Right cardiac atrium (tissue), 5 donors: ENCODE measurements around the gene TENM4. TPM values are rescaled to one million over a fixed set of nuclear protein-coding genes. Genes with fewer than 3 reads are reported as not detected.
A peak's percentile ranks its signal among the peaks of the same experiment; 100 is the strongest.

Experiments used
- ATAC-seq, 2 donors: fragments of 200-7000 bp; cut with Tn5 transposase; one replicate each; pipeline versions ENCODE4 v1.8.0 to v1.9.1; 2020; ENCODE audit warnings: moderate library complexity in 2 of 2, mild to moderate bottlenecking in 1 of 2
- DNase-seq, 3 donors: peaks; one replicate each; pipeline ENCODE4 v3.0.0-alpha.2; 2020
- H3K27ac ChIP-seq: one replicate; pipeline ENCODE4 v1.5.1; 2013; ENCODE audit warnings: mild to moderate bottlenecking, low read length, control low read depth, moderate library complexity
- H3K27me3 ChIP-seq: one replicate; pipeline ENCODE4 v1.6.1; 2013; ENCODE audit not compliant: control insufficient read depth, insufficient read depth
- H3K4me1 ChIP-seq: one replicate; pipeline ENCODE4 v1.6.1; 2013; ENCODE audit warnings: low read length; ENCODE audit not compliant: control insufficient read depth, insufficient read depth
- H3K4me3 ChIP-seq: one replicate; pipeline ENCODE4 v1.5.1; 2013; ENCODE audit warnings: low read length, control low read depth
- H3K9me3 ChIP-seq: one replicate; pipeline ENCODE4 v1.6.1; 2013; ENCODE audit warnings: low read length; ENCODE audit not compliant: control insufficient read depth
- WGBS: extraction: QIAGEN DNeasy Blood & Tissue Kit; methylation state at CpG from one replicate; pipeline ENCODE4 v1.1.7; 2013; 5-methylcytosine and 5-hydroxymethylcytosine counted together
- intact Hi-C, 4 donors: fragments of 100-400 bp; cut with DNase I; formaldehyde crosslinking; loops; one replicate each; pipeline versions ENCODE4 v1.11.0 to v1.14.0; 2022 to 2023
- polyA plus RNA-seq: library from polyadenylated mRNA; stranded (reverse); fragments of 200-250 nt; gene quantifications from one replicate; pipeline ENCODE4 v1.2.3, GENCODE V29; 2013
- total RNA-seq, 4 donors: library from RNA; stranded (reverse); fragmentation: NEBNext Ultra II Directional; extraction: Animal tissue kit (Norgen Biotek cat#: 25700); gene quantifications; one replicate each; pipeline ENCODE4 v1.2.1, GENCODE V29; 2021
- donor health status: healthy with polysubstance abuse.
- donor health status: DM: no; HTN: yes; CAD: no.
- donor health status: DM: no; HTN: no; CAD: no.
- donor health status: DM: no; HTN: yes; CAD: no; lungs with severe emphysema.
- donor health status: DM: yes; HTN: yes; CAD: no.

The TENM4 gene
- total and polyA plus RNA-seq, 5 donors = 0.26 to 2.3 (median 0.71) TPM

DNA sequence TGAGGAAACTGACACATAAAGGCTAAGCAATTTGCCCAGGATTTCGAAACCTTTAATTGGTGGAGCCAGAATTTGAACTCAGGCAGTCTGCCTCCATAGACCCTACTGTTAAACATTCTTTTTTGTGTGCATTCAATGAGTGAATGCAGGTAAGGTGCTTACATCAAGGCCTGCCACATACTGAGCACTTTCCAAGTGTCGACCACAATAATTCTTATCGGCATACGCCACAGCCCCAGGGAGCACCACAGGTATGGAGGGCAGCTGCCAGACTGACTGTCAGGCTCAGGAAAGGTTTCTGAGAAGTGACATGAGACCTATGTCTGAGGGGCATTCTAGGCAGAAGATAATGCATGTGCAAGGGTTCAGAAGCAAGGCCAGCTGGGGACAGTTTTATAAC lies 531.4 kb downstream of the TENM4 start:
- WGBS = 96% methylated on average over 4 of the region's 4 CpGs
- ATAC-seq = no peak
- no peak overlapping the region for H3K4me3 ChIP-seq
- no peaks in the 10 kb centered on the region for H3K4me1 ChIP-seq
- no peaks in the 10 kb centered on the region for H3K9me3 ChIP-seq
- H3K27me3 ChIP-seq = no peaks in the 10 kb centered on the region
- intact Hi-C loops = no loop called here
- DNase-seq = no peak
- no peak overlapping the region for H3K27ac ChIP-seq

GRCh38 chr11:78907636-78908035 lies 533.2 kb downstream of the TENM4 start:
- H3K4me3 ChIP-seq = no peak overlapping the region
- H3K27me3 ChIP-seq = no peaks in the 10 kb centered on the region
- WGBS = 93% methylated on average over 4 of the region's 4 CpGs
- H3K4me1 ChIP-seq = no peaks in the 10 kb centered on the region
- DNase-seq (no peak), ATAC-seq (no peak)
- H3K27ac ChIP-seq = no peak overlapping the region
- H3K9me3 ChIP-seq = no peaks in the 10 kb centered on the region
- intact Hi-C loops = no loop called here

DNA sequence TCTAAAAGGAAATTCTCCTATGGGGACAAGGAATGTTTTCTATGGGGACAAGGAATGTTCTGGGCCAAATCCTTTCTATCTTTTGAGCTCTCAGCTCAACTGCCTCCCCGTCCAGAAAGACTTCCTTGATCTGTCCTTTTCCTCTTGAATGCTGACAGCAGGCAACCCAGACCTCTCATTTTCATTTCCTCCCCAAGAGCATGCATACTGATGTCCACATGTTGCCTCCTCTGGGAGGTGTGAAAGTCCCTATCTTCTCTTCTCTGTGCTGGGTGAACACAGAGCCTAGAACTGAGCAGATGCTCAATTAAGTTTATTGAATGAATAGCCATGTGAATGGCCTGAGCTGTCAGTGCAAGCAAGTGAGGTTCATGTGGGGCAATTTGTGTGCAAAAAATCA lies 534.3 kb downstream of the TENM4 start:
- Histone ChIP-seq H3K4me3 (no peak overlapping the region), H3K27me3 (no peaks in the 10 kb centered on the region), H3K4me1 (no peaks in the 10 kb centered on the region), H3K27ac (no peak overlapping the region), H3K9me3 (no peaks in the 10 kb centered on the region)
- ATAC-seq (no peak), DNase-seq (no peak)
- 55% methylated on average over 1 of the region's 1 CpG for WGBS
- intact Hi-C loops = no loop called here

DNA sequence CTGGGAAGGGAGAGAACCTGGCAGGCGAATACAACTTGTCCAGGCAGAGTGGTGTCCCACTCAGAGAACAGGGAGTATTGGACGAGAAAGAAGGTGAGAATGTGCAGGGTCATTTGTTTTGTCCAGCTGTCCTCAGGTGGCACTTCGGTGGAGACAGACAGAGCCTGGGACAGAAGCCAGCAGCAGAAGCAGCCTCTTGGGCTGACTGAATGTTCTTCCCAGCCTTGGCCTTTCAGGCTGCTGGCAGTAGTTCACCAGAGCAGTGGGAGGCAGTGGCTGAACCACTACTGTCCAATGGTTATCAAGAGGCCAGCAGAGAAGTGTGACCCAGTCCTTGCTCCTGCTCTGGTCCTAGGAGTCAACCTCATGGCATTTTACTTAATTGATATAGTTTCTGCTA lies 535.1 kb downstream of the TENM4 start:
- ATAC-seq = peak; percentile 68 to 81
- WGBS = 53% methylated on average over 3 of the region's 3 CpGs

GRCh38 chr11:78902771-78903507 lies 537.9 kb downstream of the TENM4 start:
- ATAC-seq (no peak), DNase-seq (peak in 1 of 3 donors; percentile 61)
- Histone ChIP-seq H3K9me3 (no peaks in the 10 kb centered on the region), H3K27ac (no peak overlapping the region), H3K4me3 (no peak overlapping the region), H3K4me1 (no peaks in the 10 kb centered on the region), H3K27me3 (no peaks in the 10 kb centered on the region)
- WGBS = 65% methylated on average over 43 of the region's 43 CpGs
- intact Hi-C loops = no loop called here

More for the DNA sequence above, 535.1 kb downstream of the TENM4 start:
- Histone ChIP-seq H3K9me3 (no peaks in the 10 kb centered on the region), H3K27ac (no peak overlapping the region), H3K4me3 (no peak overlapping the region), H3K4me1 (no peaks in the 10 kb centered on the region), H3K27me3 (no peaks in the 10 kb centered on the region)
- peak; percentile 18 to 63 (median 54) for DNase-seq
- intact Hi-C loops = no loop called here

GRCh38 chr11:78901831-78902230 lies 539.0 kb downstream of the TENM4 start:
- H3K27me3 ChIP-seq = no peaks in the 10 kb centered on the region
- no peaks in the 10 kb centered on the region for H3K4me1 ChIP-seq
- DNase-seq (no peak), ATAC-seq (no peak)
- no peak overlapping the region for H3K27ac ChIP-seq
- WGBS = 89% methylated on average over 5 of the region's 5 CpGs
- no peaks in the 10 kb centered on the region for H3K9me3 ChIP-seq
- intact Hi-C loops = no loop called here
- H3K4me3 ChIP-seq = no peak overlapping the region

GRCh38 chr11:78898266-78898775 lies 542.5 kb downstream of the TENM4 start:
- Histone ChIP-seq H3K4me3 (no peak overlapping the region), H3K9me3 (no peaks in the 10 kb centered on the region), H3K27me3 (no peaks in the 10 kb centered on the region), H3K27ac (no peak overlapping the region), H3K4me1 (no peaks in the 10 kb centered on the region)
- no peak for ATAC-seq
- intact Hi-C loops = no loop called here
- DNase-seq = no peak
- 89% methylated on average over 1 of the region's 1 CpG for WGBS

GRCh38 chr11:78893996-78894395 lies 546.8 kb downstream of the TENM4 start:
- no peaks in the 10 kb centered on the region for H3K27me3 ChIP-seq
- no peak overlapping the region for H3K4me3 ChIP-seq
- H3K4me1 ChIP-seq = peaks cover 2% of the 10 kb centered on the region
- 85% methylated on average over 2 of the region's 2 CpGs for WGBS
- no peak overlapping the region for H3K27ac ChIP-seq
- intact Hi-C loops = no loop called here
- DNase-seq (no peak), ATAC-seq (no peak)
- H3K9me3 ChIP-seq = no peaks in the 10 kb centered on the region

- H3K4me3 ChIP-seq = no peak overlapping the region
- H3K9me3 ChIP-seq = no peaks in the 10 kb centered on the region
- intact Hi-C loops = no loop called here
- no peaks in the 10 kb centered on the region for H3K27me3 ChIP-seq
- no peak for DNase-seq
- WGBS = 95% methylated on average over 12 of the region's 12 CpGs
- no peak overlapping the region for H3K27ac ChIP-seq
- H3K4me1 ChIP-seq = peaks cover 5% of the 10 kb centered on the region
- ATAC-seq = no peak
Measured at GRCh38 chr11:78889698-78890097, 551.1 kb downstream of the TENM4 start.

DNA sequence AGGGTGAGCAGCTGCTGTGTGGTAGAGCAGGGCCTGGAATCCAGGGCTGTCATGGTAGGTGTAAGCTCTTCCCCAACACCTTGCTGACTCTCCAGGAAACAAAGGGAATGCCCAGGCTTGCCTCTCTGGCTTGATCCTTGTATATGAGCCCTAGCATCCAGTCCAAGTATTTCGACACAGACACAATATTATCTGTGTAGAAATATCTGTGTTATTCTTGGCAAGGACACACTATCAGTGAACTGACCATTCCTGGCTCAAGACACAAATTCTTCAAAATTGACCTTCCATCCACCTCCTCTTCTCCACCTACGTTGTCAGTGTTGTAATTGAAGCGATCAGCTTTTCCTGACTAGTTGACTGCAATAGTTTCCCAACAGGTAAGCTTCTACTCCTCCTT lies 554.2 kb downstream of the TENM4 start:
- WGBS = 25% methylated on average over 3 of the region's 3 CpGs
- Histone ChIP-seq H3K4me1 (peaks cover 5% of the 10 kb centered on the region), H3K4me3 (no peak overlapping the region), H3K27ac (no peak overlapping the region), H3K27me3 (no peaks in the 10 kb centered on the region), H3K9me3 (no peaks in the 10 kb centered on the region)
- intact Hi-C loops = no loop called here
- no peak for DNase-seq
- ATAC-seq = peak; percentile 64 to 84

DNA sequence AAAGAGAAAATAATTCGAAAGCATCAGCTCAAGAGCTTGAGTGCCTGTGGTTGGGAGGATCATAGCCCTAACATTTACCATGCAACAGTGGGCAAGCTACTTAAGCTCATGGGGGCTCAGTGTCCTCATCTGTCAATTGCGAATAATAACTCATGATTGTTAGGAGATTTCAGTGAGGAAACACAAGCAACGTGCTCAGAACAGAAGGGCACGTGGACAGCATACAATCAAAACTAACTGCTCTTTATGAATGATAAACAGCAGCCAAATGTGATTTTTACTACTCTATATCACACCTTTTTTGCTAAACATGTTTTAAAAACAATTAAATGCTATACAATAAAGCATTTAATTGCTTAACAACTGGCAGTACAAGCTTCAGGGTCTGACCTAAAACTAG lies 556.1 kb downstream of the TENM4 start:
- intact Hi-C loops = no loop called here
- Histone ChIP-seq H3K27ac (no peak overlapping the region), H3K9me3 (no peaks in the 10 kb centered on the region), H3K27me3 (no peaks in the 10 kb centered on the region), H3K4me1 (peaks cover 3% of the 10 kb centered on the region), H3K4me3 (no peak overlapping the region)
- no peak for ATAC-seq
- DNase-seq = no peak
- 82% methylated on average over 4 of the region's 4 CpGs for WGBS
